Esophagus muscularis mucosa (tissue), 4 donors: Measurements from ENCODE around the gene SLC25A26.

Source experiments
- EP300 ChIP-seq: sonication (generic); formaldehyde crosslinking; IDR thresholded peaks from one replicate; pipeline ENCODE4 v1.6.1; 2017; ENCODE audit warnings: antibody characterized with exemption
- POLR2A ChIP-seq: fragments of 450-650 bp; IDR thresholded peaks from one replicate; pipeline ENCODE4 v1.6.1; 2017; ENCODE audit warnings: antibody characterized with exemption, moderate library complexity, mild to moderate bottlenecking, low read depth
- POLR2AphosphoS5 ChIP-seq, 2 donors: sonication (generic); formaldehyde crosslinking; IDR thresholded peaks; one replicate each; pipeline ENCODE4 v1.6.1; 2017; ENCODE audit warnings: antibody characterized with exemption in 2 of 2
- TF ChIP-seq, protein P1 (sequence below), 3 experiments: fragments of 200-600 bp in 2 of 3; fragments of 450-650 bp in 1 of 3; sonication (generic) in 2 of 3; IDR thresholded peaks; one replicate each; pipeline ENCODE4 v1.5.1; 2017 to 2019; ENCODE audit warnings: antibody characterized with exemption in 3 of 3, mild to moderate bottlenecking in 2 of 3, moderate library complexity in 1 of 3

- TF ChIP-seq, protein P1, sequence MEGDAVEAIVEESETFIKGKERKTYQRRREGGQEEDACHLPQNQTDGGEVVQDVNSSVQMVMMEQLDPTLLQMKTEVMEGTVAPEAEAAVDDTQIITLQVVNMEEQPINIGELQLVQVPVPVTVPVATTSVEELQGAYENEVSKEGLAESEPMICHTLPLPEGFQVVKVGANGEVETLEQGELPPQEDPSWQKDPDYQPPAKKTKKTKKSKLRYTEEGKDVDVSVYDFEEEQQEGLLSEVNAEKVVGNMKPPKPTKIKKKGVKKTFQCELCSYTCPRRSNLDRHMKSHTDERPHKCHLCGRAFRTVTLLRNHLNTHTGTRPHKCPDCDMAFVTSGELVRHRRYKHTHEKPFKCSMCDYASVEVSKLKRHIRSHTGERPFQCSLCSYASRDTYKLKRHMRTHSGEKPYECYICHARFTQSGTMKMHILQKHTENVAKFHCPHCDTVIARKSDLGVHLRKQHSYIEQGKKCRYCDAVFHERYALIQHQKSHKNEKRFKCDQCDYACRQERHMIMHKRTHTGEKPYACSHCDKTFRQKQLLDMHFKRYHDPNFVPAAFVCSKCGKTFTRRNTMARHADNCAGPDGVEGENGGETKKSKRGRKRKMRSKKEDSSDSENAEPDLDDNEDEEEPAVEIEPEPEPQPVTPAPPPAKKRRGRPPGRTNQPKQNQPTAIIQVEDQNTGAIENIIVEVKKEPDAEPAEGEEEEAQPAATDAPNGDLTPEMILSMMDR (IDR thresholded peaks at IDR 0.05) = no peak
- TF ChIP-seq POLR2A (no peak), POLR2AphosphoS5 (IDR thresholded peaks at IDR 0.05) (no peak), EP300 (no peak)
Measured at GRCh38 chr3:66383023-66383422, 162.2 kb downstream of the SLC25A26 start.
